ENCODE measurements around the gene TBC1D22A. TPM values are rescaled to one million over a fixed set of nuclear protein-coding genes. Genes with fewer than 3 reads are reported as not detected.

Gene TBC1D22A
- polyA plus RNA-seq, 1 donor from 2014 or later, result 9.3 TPM

DNA sequence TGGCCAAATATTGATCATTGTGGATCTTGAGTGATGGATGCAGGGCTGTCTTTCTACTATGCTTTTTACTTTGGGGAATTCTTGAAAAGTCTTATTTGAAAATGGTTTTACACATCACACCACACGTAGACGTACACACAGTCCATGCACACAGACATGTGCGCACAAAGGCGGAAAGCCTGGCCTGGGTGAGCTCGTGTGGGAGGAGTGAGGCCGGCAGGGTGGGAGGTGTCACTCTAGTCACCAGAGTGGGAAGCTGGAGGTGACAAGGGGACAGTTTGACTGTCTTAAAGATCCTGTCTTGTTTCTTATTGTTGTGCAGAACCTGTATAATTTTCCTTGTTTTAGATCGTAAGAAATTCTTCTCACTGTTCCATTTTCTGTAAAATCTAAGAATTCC, 326.9 kb downstream of the TBC1D22A start:
- Histone ChIP-seq H3K27me3 (ENCODE audit: insufficient read depth, low read depth, low read length) (no peaks in the 10 kb centered on the region), H3K9me3 (ENCODE audit: low read length) (no peaks in the 10 kb centered on the region), H4K20me1 (ENCODE audit: insufficient read depth) (no peaks in the 10 kb centered on the region), H3K9ac (ENCODE audit: low read length) (no peak overlapping the region), H3K79me2 (replicated peaks; ENCODE audit: insufficient read depth, low read length) (no peaks in the 10 kb centered on the region), H2AFZ (ENCODE audit: low read depth, low read length) (no peak overlapping the region), H3K4me3 (ENCODE audit: low read length) (no peak overlapping the region), H3F3A (ENCODE audit: insufficient read depth, low read length, poor library complexity, severe bottlenecking) (no peaks in the 10 kb centered on the region), H3K27ac (ENCODE audit: low read length) (no peak overlapping the region), H3K9me2 (ENCODE audit: insufficient read depth, low read length) (no peaks in the 10 kb centered on the region), H3K36me3 (ENCODE audit: insufficient read depth, low read length) (no peaks in the 10 kb centered on the region), H3K4me2 (ENCODE audit: low read length) (no peak overlapping the region)
- TF ChIP-seq TAF1 (IDR thresholded peaks at IDR 0.05; ENCODE audit: low read depth), result no peak
- TF ChIP-seq RAD21 (conservative IDR thresholded peaks at IDR 0.05), result no peak
- TF ChIP-seq, protein P1, sequence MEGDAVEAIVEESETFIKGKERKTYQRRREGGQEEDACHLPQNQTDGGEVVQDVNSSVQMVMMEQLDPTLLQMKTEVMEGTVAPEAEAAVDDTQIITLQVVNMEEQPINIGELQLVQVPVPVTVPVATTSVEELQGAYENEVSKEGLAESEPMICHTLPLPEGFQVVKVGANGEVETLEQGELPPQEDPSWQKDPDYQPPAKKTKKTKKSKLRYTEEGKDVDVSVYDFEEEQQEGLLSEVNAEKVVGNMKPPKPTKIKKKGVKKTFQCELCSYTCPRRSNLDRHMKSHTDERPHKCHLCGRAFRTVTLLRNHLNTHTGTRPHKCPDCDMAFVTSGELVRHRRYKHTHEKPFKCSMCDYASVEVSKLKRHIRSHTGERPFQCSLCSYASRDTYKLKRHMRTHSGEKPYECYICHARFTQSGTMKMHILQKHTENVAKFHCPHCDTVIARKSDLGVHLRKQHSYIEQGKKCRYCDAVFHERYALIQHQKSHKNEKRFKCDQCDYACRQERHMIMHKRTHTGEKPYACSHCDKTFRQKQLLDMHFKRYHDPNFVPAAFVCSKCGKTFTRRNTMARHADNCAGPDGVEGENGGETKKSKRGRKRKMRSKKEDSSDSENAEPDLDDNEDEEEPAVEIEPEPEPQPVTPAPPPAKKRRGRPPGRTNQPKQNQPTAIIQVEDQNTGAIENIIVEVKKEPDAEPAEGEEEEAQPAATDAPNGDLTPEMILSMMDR (IDR thresholded peaks at IDR 0.05; ENCODE audit: poor library complexity, severe bottlenecking), result no peak
- TF ChIP-seq EZH2 (IDR thresholded peaks at IDR 0.05; ENCODE audit: borderline replicate concordance, insufficient read depth, low read length, poor library complexity, severe bottlenecking), result no peak
- TF ChIP-seq SMC3 (conservative IDR thresholded peaks at IDR 0.05; ENCODE audit: poor library complexity), result no peak
- TF ChIP-seq POLR2AphosphoS5 (IDR thresholded peaks at IDR 0.05), result no peak
- TF ChIP-seq, protein P2, sequence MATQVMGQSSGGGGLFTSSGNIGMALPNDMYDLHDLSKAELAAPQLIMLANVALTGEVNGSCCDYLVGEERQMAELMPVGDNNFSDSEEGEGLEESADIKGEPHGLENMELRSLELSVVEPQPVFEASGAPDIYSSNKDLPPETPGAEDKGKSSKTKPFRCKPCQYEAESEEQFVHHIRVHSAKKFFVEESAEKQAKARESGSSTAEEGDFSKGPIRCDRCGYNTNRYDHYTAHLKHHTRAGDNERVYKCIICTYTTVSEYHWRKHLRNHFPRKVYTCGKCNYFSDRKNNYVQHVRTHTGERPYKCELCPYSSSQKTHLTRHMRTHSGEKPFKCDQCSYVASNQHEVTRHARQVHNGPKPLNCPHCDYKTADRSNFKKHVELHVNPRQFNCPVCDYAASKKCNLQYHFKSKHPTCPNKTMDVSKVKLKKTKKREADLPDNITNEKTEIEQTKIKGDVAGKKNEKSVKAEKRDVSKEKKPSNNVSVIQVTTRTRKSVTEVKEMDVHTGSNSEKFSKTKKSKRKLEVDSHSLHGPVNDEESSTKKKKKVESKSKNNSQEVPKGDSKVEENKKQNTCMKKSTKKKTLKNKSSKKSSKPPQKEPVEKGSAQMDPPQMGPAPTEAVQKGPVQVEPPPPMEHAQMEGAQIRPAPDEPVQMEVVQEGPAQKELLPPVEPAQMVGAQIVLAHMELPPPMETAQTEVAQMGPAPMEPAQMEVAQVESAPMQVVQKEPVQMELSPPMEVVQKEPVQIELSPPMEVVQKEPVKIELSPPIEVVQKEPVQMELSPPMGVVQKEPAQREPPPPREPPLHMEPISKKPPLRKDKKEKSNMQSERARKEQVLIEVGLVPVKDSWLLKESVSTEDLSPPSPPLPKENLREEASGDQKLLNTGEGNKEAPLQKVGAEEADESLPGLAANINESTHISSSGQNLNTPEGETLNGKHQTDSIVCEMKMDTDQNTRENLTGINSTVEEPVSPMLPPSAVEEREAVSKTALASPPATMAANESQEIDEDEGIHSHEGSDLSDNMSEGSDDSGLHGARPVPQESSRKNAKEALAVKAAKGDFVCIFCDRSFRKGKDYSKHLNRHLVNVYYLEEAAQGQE (IDR thresholded peaks at IDR 0.05; ENCODE audit: borderline replicate concordance), result no peak
- TF ChIP-seq EP300 (conservative IDR thresholded peaks at IDR 0.05; ENCODE audit: poor library complexity, severe bottlenecking), result no peak
- TF ChIP-seq MXI1 (conservative IDR thresholded peaks at IDR 0.05; ENCODE audit: poor library complexity, severe bottlenecking), result no peak

DNA sequence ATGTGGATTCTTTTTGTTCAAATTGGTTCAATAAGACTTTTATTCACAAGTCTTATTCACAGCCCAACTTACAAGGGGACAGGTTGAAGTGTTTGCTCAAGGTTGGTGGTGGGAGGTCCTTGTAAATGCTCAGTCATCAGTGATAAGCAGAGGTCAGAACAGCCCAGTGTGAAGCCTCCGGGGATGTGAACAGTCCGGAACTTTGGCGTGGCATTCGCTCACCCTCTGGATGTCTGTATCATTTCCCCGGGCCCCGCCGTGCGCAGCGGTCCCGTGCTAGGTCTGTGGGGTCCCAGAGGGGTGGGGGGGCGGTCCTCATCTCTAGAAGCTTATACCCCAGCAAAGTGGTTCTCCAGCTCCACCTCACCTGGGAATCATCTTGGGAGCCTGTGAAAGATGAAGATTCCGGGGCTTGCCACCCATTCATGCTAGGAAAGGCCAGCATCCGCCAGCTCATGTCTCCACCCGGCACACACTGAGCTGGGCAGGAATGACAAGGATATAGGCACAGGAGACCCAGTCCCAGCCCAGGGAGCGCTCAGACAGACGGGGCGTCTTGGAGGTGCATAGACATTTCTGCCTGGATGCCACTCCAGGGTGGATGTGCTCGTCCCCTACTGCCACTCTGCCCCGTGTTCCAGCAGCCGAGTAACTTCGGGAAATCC, 327.5 kb downstream of the TBC1D22A start:
- H3K27me3 ChIP-seq (ENCODE audit: insufficient read depth, low read depth, low read length), result no peaks in the 10 kb centered on the region
- no peaks in the 10 kb centered on the region for H3K9me2 ChIP-seq (ENCODE audit: insufficient read depth, low read length)
- H2AFZ ChIP-seq (ENCODE audit: low read depth, low read length), result no peak overlapping the region
- no peak overlapping the region for H3K9ac ChIP-seq (ENCODE audit: low read length)
- no peak overlapping the region for H3K4me2 ChIP-seq (ENCODE audit: low read length)
- H3K36me3 ChIP-seq (ENCODE audit: insufficient read depth, low read length), result no peaks in the 10 kb centered on the region
- H3K9me3 ChIP-seq (ENCODE audit: low read length), result no peaks in the 10 kb centered on the region
- no peak overlapping the region for H3K27ac ChIP-seq (ENCODE audit: low read length)
- H4K20me1 ChIP-seq (ENCODE audit: insufficient read depth), result no peaks in the 10 kb centered on the region
- no peaks in the 10 kb centered on the region for H3F3A ChIP-seq (ENCODE audit: insufficient read depth, low read length, poor library complexity, severe bottlenecking)
- TF ChIP-seq, protein P2 (IDR thresholded peaks at IDR 0.05; ENCODE audit: borderline replicate concordance), result no peak
- no peak for TF ChIP-seq MXI1 (conservative IDR thresholded peaks at IDR 0.05; ENCODE audit: poor library complexity, severe bottlenecking)
- no peak for TF ChIP-seq RAD21 (conservative IDR thresholded peaks at IDR 0.05)
- TF ChIP-seq, protein P1 (IDR thresholded peaks at IDR 0.05; ENCODE audit: poor library complexity, severe bottlenecking), result no peak
- no peak for TF ChIP-seq SMC3 (conservative IDR thresholded peaks at IDR 0.05; ENCODE audit: poor library complexity)
- TF ChIP-seq POLR2AphosphoS5 (IDR thresholded peaks at IDR 0.05), result no peak
- no peak for TF ChIP-seq EZH2 (IDR thresholded peaks at IDR 0.05; ENCODE audit: borderline replicate concordance, insufficient read depth, low read length, poor library complexity, severe bottlenecking)
- TF ChIP-seq EP300 (conservative IDR thresholded peaks at IDR 0.05; ENCODE audit: poor library complexity, severe bottlenecking), result no peak
- TF ChIP-seq TAF1 (IDR thresholded peaks at IDR 0.05; ENCODE audit: low read depth), result no peak
- no peak overlapping the region for H3K4me3 ChIP-seq (ENCODE audit: low read length)
- no peaks in the 10 kb centered on the region for H3K79me2 ChIP-seq (replicated peaks; ENCODE audit: insufficient read depth, low read length)
